Renal cortical epithelial cell (primary cell): ENCODE data around the gene LRRC66. TPM values are rescaled to one million over a fixed set of nuclear protein-coding genes. Genes with fewer than 3 reads are reported as not detected.

ENCODE experiments used
- DNase-seq: peaks from one replicate; pipeline ENCODE4 v3.0.0-alpha.2; 2011; ENCODE audit warnings: low read depth
- total RNA-seq: library from RNA; depleted of rRNA; stranded (reverse); fragments of >200 nt; gene quantifications from 2 replicates; pipeline ENCODE4 v1.2.3, GENCODE V29; 2014

Gene LRRC66
- total RNA-seq: 0.55 TPM in 1 of 2 replicates, not detected in the other

- no peak for DNase-seq
Observed at GRCh38 chr4:52019936-52020657, at the start of gene LRRC66. LRRC66 (minus strand) TSS chr4:52020363; CDS start chr4:52017613, 2,750 bp downstream.

- DNase-seq: no peak
Observed at GRCh38 chr4:52069571-52069970, 49.4 kb upstream of the LRRC66 start.

- peak; percentile 94 for DNase-seq
Observed at GRCh38 chr4:52059372-52059771, 39.2 kb upstream of the LRRC66 start.

- no peak for DNase-seq
Observed at GRCh38 chr4:52058275-52058674, 38.1 kb upstream of the LRRC66 start.

GRCh38 chr4:52057196-52057595 lies 37.0 kb upstream of the LRRC66 start:
- DNase-seq: no peak

- no peak for DNase-seq
Observed at GRCh38 chr4:52054254-52054653, 34.1 kb upstream of the LRRC66 start.

GRCh38 chr4:52052475-52052780 lies 32.3 kb upstream of the LRRC66 start:
- no peak for DNase-seq

- DNase-seq: peak; percentile 75
Observed at GRCh38 chr4:52051615-52052474, 31.7 kb upstream of the LRRC66 start.

- DNase-seq: no peak
Observed at GRCh38 chr4:52051213-52051614, 31.1 kb upstream of the LRRC66 start, which contains the start of gene SPATA18. SPATA18 (plus strand) TSS chr4:52051304; CDS start chr4:52051705, 401 bp downstream.

GRCh38 chr4:52049266-52049665 lies 29.1 kb upstream of the LRRC66 start:
- no peak for DNase-seq

- no peak for DNase-seq
Observed at GRCh38 chr4:52045028-52045427, 24.9 kb upstream of the LRRC66 start.

- DNase-seq: no peak
Observed at GRCh38 chr4:52038103-52038912, 18.1 kb upstream of the LRRC66 start, which contains the start of gene SGCB. SGCB (minus strand) TSS chr4:52038299; CDS start chr4:52038259, 40 bp downstream.

GRCh38 chr4:52037689-52038102 lies 17.5 kb upstream of the LRRC66 start:
- DNase-seq: no peak

GRCh38 chr4:52036886-52037530 lies 16.8 kb upstream of the LRRC66 start:
- DNase-seq: no peak

GRCh38 chr4:52035190-52035589 lies 15.0 kb upstream of the LRRC66 start:
- DNase-seq: no peak

GRCh38 chr4:52032005-52032404 lies 11.8 kb upstream of the LRRC66 start:
- DNase-seq: no peak

GRCh38 chr4:52028970-52029369 lies 8.8 kb upstream of the LRRC66 start:
- DNase-seq: peak; percentile 84

- no peak for DNase-seq
Observed at GRCh38 chr4:52017814-52018213, 2.3 kb downstream of the LRRC66 start.

GRCh38 chr4:52016981-52017380 lies 3.2 kb downstream of the LRRC66 start:
- DNase-seq: no peak

- peak; percentile 39 for DNase-seq
Observed at GRCh38 chr4:52015366-52015765, 4.8 kb downstream of the LRRC66 start.

- DNase-seq: no peak
Observed at GRCh38 chr4:52014903-52015302, 5.3 kb downstream of the LRRC66 start.

GRCh38 chr4:52012651-52013050 lies 7.5 kb downstream of the LRRC66 start:
- DNase-seq: no peak
